Activated T-cell treated with anti-CD3 and anti-CD28 coated beads for 4 hours (primary cell): ENCODE data around the gene MTG1.
"Not testable (repeated sequence)": the region's sequence is repeated elsewhere in the genome, so short reads cannot be mapped to it uniquely, and the experiment has no call there.

Experiments used
- DNase-seq: peaks from one replicate; pipeline ENCODE4 v3.0.0-alpha.2; 2020

MTG1 gene

GRCh38 chr10:133401981-133402725 is 8.2 kb downstream of the MTG1 start:
- DNase-seq: no peak

DNA sequence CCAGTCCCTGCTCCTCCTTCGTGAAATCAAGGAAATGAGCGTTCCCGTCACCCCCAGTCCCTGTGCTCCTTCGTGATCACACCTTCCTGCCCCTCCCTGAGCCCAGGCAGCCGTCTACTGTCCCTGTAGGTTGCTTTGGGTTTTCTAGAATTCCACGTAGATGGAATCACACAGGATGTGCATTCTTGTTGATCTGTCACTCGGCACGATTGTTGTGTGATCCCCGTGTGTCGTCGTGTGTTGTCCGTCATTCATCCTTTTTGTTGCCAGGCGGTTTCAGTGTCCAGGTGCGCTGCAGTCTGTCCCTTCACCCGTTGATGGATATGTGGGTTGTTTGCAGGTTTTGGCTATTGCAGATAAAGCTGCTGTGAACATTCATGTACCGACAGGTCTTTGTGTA is 9.4 kb downstream of the MTG1 start:
- DNase-seq: no peak

DNA sequence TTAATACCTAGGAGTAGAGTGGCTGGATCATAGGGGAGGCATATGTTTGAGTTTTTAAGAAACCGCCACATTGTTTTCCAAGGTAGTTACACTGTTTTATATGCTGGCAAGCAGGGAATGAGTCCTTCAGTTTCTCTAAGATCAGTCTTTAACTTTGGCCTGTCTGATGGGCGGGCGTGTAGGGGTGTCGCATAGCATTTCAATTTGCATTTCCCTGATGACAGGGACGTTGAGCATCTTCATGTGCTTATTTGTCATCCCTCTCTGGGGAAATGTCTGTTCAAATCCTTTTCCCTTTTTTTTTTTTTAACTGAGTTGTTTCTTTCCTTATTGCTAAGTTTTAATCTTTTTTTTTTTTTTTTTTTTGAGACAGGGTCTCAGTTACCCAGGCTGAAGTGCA is 9.8 kb downstream of the MTG1 start:
- DNase-seq: no peak

GRCh38 chr10:133405272-133405671 is 11.3 kb downstream of the MTG1 start:
- DNase-seq: no peak

DNA sequence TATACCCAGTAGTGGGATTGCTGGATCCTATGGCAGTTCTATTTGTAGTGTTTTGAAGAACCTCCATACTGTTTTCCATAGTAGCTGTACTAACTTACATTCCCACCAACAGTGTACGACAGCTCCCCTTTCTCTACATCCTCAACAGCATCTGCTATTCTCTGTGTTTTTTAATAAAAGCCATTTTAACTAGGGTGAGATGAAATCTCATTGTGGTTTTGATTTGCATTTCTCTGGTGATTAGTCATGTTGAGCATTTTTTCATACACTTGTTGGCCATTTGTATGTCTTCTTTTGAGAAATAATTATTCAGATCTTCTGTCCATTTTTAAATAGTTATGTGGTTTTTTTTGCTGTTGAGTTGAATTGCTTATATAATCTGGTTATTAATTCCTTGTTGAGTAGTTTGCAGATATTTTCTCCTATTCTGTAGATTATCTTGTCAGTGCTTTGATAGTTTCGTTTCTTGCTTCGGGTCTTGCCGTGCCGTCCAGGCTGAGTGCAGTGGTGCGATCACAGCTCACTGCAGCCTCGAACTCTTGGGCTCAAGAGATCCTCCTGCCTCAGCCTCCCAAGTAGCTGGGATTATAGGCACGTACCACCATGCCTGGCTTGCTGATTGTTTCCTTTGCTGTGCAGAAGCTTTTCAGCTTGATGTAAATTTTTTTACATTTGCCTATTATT is 12.0 kb downstream of the MTG1 start:
- DNase-seq: no peak

DNA sequence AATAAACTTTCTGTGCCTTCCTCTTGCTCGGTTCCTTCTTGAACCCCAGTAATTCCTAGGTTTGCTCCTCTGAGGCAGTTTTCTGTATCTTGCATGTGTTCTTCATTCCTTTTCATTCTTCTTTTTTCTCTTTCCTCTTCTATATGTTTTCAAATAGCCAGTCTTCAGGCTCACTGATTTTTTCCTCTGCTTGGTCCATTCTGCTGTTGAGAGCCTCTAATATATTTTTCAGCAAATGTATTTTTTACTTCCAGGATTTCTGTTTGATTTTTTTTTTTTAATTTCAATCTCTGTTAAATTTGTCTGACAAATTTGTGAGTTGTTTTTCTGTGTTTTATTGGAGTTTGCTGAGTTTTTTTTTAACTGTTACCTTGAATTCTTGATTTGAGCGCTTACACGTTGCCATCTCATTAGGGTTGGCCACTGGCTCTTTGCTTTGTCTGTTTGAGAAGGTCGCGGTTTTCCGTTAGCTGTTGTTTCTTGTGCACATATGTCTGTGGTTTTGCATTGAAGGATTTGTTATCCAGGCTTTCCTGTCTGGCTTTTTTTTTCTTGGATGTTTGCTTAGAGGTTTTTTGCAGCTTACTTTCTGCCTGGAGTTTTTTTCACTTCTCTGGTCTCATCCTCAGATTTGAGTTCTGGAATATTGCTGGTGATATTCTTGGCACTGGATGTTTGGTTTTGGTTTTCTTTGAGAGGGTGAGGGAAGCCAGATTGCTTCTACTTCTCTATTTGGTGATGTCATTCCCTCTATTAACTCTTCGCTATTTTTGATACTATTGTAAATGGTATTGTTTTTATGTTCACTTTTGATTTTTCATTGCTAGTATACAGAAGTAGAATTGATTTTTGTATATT is 17.8 kb downstream of the MTG1 start:
- no peak for DNase-seq

DNA sequence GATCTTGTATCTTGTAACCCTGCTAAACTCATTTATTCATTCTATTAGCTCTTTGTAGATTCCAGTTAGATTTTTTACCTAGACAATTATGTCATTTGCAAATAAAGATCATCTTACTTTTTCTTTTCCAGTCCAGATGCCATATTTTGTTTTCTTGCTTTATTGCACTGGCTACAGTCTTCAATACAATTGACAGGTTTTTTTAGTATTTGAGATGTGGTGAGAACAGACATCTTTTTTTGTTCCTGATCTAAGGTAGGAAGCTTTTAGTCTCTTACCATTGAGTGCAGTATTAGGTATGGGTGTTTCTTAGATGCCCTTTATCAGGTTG is 18.4 kb downstream of the MTG1 start:
- DNase-seq: no peak

DNA sequence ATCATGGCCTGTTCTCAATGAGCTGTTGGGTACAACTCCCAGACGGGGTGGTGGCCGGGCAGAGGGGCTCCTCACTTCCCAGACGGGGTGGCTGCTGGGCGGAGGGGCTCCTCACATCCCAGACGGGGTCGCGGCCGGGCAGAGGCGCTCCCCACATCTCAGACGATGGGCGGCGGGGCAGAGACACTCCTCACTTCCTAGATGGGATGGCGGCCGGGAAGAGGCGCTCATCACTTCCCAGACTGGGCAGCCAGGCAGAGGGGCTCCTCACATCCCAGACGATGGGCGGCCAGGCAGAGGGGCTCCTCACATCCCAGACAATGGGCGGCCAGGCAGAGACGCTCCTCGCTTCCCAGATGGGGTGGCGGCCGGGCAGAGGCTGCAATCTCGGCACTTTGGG is 20.4 kb downstream of the MTG1 start:
- not testable (repeated sequence) for DNase-seq

DNA sequence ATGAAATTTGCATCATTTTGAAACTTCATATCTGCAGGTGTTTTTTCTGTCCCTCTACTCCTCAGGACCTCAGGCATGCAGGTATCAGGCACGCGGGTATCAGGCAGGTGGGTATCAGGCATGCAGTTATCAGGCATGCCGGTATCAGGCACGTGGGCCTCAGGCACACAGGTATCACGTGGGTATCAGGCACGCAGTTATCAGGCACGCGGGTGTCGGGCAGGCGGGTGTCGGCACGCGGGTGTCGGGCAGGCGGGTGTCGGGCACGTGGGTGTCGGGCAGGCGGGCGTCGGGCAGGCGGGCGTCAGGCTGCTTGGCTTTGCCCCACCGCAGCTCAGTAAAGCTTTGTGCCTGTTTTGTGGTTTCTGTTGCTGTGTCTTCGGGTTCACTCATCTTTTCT is 21.8 kb downstream of the MTG1 start:
- DNase-seq: no peak

DNA sequence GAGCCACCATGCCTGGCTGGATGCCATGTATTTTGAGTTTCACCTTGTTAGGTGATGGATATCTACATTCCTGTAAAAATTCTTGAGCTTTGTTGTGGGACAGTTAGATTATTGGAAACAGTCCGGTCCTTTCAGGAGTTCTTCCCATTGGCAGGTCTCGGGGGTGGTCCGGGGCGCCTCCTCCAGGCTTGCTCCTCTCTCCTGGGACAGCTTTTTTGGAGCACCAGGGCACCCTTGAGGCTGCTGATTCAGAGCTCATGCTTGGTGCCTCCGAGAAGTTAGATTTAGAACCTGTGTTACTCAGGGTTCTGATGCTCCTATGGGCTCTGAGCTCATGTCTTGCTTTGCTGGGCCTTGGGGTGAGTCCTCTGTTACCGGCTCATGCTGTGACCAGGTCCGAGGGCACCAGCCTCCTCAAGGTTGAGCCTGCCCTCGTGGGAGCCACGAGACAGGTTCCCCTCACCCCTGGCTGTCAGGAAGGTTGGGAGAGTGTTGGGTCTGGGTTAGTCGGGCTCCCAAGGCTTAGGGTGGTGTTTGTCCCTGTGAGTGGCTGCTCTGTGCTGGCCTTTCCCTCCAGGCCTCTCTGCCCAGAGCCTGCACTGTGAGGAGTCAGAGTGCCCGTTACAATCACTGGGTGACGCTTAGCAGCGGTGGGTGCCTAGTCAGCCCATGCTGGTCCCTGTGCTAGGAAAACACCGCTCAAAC is 24.5 kb downstream of the MTG1 start:
- DNase-seq: no peak

DNA sequence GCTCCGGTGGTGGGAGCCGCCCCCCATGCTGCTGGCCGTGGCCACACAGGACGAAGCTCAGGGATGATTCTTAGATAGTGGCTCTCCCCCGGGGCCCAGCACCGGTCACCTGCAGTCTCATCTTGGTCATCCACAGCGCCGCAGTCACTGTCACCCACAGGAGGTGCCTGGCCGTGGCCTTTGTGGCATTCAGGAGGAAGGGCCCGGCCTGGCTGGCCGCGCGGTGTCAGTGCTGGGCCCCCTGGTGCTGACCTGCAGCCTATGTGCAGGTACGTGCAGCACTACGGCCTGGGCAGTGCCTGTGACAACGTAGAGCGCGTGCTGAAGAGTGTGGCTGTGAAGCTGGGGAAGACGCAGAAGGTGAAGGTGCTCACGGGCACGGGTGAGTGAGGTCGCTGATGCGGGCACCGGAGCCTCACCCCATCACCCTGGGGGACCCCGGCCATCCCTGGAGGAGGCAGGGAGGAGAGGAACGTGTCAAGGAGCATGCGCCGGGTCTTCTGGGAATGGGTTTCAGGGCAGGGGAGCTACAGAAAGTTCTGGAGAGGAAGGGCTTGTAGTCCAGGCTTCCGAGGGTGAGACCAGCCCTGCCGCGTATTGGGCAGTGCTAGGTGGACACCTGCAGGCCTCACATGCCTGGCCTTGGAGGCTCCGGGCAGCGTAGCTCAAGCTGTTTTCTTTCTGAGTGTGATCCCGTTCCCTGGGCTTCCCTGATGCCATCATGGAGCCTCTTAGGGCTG is 25.4 kb downstream of the MTG1 start:
- no peak for DNase-seq

GRCh38 chr10:133420028-133420427 is 26.1 kb downstream of the MTG1 start:
- no peak for DNase-seq

- no peak for DNase-seq
Measured at GRCh38 chr10:133420579-133420978, 26.6 kb downstream of the MTG1 start.

GRCh38 chr10:133421336-133422222 is 27.6 kb downstream of the MTG1 start:
- DNase-seq: no peak

DNA sequence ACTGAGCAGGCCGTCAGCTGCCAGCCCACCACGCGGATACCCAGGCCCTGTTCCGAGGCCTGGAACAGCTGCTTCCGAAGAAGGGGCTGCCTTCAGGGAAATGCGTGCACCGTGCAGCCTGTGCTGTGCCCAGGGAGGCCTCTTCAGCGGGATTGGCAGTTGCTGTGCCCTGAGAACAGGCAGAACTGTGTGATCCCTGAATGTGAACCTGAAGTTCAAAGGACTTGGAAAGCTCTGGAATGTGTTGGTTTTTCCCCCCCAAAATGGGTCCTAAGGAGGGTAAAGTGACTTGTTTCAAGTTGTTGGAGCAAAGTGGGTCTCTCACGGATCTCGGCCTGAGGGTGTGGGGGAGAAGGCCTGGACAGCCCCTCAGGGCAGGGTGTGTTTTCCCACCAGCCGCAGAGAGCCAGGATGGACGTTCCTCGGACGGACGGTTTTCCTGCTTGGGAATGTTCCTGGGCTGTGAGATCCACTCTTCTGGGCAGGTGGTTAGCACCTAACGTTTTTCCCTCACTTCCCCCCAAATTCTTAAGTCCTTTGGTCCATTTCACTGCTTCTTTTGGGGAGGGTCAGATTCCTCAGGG is 28.4 kb downstream of the MTG1 start:
- no peak for DNase-seq

GRCh38 chr10:133422807-133423771 is 29.1 kb downstream of the MTG1 start:
- DNase-seq: no peak

GRCh38 chr10:133424102-133424501 is 30.1 kb downstream of the MTG1 start:
- not testable (repeated sequence) for DNase-seq

- DNase-seq: not testable (repeated sequence)
Measured at GRCh38 chr10:133424601-133425000, 30.6 kb downstream of the MTG1 start, which contains the start of gene SPRN. Gene SPRN, minus strand, starts transcription at chr10:133424625. Its CDS starts 944 bp downstream, at chr10:133423681.

DNA sequence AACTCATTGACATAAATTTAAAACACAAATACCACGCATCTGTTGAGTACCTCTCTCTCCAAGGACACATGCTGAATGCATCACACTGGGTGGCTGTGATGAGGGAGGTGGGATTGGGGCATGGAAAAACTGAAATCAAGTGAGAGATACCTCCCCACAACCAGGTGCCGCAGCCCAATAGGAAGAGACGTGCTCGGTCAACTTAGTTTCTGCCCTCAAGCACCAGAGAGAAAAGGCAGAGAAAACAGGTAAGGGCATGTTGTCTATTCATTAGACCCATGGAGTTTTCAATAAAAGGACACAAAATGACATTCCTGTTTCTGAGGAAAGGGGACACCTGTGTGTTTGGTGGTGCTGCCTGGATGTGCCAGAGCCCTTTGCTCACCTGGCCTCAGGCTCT is 35.6 kb downstream of the MTG1 start:
- DNase-seq: not testable (repeated sequence)
